Activated T-helper 2 cell treated with anti-CD3 and anti-CD28 coated beads, Interferon-gamma antibody, Interleukin-2, Interleukin-4, amounts not matched to agents 10 μg/mL and 5 μg/mL and 100 μg/mL, durations not matched to agents 14 hours and 24 hours and 36 hours (primary cell): Measurements from ENCODE around the gene PRICKLE2. TPM values are rescaled to one million over a fixed set of nuclear protein-coding genes. Genes with fewer than 3 reads are reported as not detected.

Experiments
- DNase-seq: peaks from one replicate; pipeline ENCODE4 v3.0.0; 2021; ENCODE audit warnings: low spot score
- H3K27ac Mint-ChIP-seq: one replicate; pipeline ENCODE4 v1.8.0; 2021; ENCODE audit warnings: mixed read lengths
- H3K27me3 Mint-ChIP-seq: one replicate; pipeline ENCODE4 v1.8.0; 2021; ENCODE audit warnings: low read depth, mixed read lengths
- H3K36me3 Mint-ChIP-seq: one replicate; pipeline ENCODE4 v1.8.0; 2021; ENCODE audit warnings: low read depth, mixed read lengths
- H3K4me1 Mint-ChIP-seq: one replicate; pipeline ENCODE4 v1.8.0; 2021; ENCODE audit warnings: low read depth, mixed read lengths
- H3K4me3 Mint-ChIP-seq: one replicate; pipeline ENCODE4 v1.8.0; 2021; ENCODE audit warnings: low read depth, mild to moderate bottlenecking, moderate library complexity, mixed read lengths
- H3K9me3 Mint-ChIP-seq: one replicate; pipeline ENCODE4 v1.8.0; 2021; ENCODE audit warnings: mixed read lengths
- intact Hi-C: fragments of 100-400 bp; cut with micrococcal nuclease; formaldehyde crosslinking; loops from one replicate; pipeline ENCODE4 v1.15.1; 2023
- total RNA-seq: library from RNA; stranded (reverse); gene quantifications from 2 replicates; pipeline ENCODE4 v1.2.3, GENCODE V29; 2022

PRICKLE2 gene
- total RNA-seq, 1 donor from 2014 or later = not detected

- Mint-ChIP-seq H3K27me3 (no peaks in the 10 kb centered on the region), H3K36me3 (no peaks in the 10 kb centered on the region), H3K27ac (no peak overlapping the region), H3K4me3 (no peak overlapping the region), H3K9me3 (no peaks in the 10 kb centered on the region), H3K4me1 (no peaks in the 10 kb centered on the region)
- DNase-seq = no peak
- intact Hi-C loops = no loop called here
Observed at GRCh38 chr3:64167351-64167750, 57.9 kb downstream of the PRICKLE2 start.

GRCh38 chr3:64166584-64167162, 58.6 kb downstream of the PRICKLE2 start:
- no peaks in the 10 kb centered on the region for H3K36me3 Mint-ChIP-seq
- no peaks in the 10 kb centered on the region for H3K4me1 Mint-ChIP-seq
- no peak overlapping the region for H3K27ac Mint-ChIP-seq
- no peak for DNase-seq
- H3K27me3 Mint-ChIP-seq = peaks cover 5% of the 10 kb centered on the region
- H3K4me3 Mint-ChIP-seq = no peak overlapping the region
- H3K9me3 Mint-ChIP-seq = no peaks in the 10 kb centered on the region
- intact Hi-C loops = no loop called here

GRCh38 chr3:64164349-64164748, 60.9 kb downstream of the PRICKLE2 start:
- no peaks in the 10 kb centered on the region for H3K9me3 Mint-ChIP-seq
- peaks cover 10% of the 10 kb centered on the region for H3K27me3 Mint-ChIP-seq
- intact Hi-C loops = no loop called here
- DNase-seq = no peak
- no peaks in the 10 kb centered on the region for H3K36me3 Mint-ChIP-seq
- no peak overlapping the region for H3K27ac Mint-ChIP-seq
- no peak overlapping the region for H3K4me3 Mint-ChIP-seq
- H3K4me1 Mint-ChIP-seq = no peaks in the 10 kb centered on the region

DNA sequence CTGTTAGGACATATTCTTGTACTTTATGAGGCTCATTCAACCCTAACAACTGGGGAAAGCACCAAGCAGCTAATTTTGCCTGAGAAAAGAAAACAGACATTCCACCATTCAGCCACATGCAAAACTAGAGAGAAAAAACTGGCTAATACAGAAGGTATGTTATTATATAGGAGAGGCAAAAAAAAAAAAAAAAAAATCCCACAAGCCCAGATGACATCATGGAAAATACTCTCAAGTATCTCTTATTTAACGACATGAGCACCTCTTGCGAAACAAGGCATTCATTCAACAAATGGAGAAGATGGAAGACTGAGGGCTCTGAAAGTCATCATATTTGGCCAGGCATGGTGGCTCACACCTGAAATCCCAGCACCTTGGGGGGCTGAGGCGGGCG, 61.5 kb downstream of the PRICKLE2 start:
- H3K4me1 Mint-ChIP-seq = no peaks in the 10 kb centered on the region
- H3K4me3 Mint-ChIP-seq = no peak overlapping the region
- H3K36me3 Mint-ChIP-seq = no peaks in the 10 kb centered on the region
- intact Hi-C loops = no loop called here
- no peak for DNase-seq
- no peaks in the 10 kb centered on the region for H3K9me3 Mint-ChIP-seq
- H3K27ac Mint-ChIP-seq = no peak overlapping the region
- peaks cover 10% of the 10 kb centered on the region for H3K27me3 Mint-ChIP-seq

DNA sequence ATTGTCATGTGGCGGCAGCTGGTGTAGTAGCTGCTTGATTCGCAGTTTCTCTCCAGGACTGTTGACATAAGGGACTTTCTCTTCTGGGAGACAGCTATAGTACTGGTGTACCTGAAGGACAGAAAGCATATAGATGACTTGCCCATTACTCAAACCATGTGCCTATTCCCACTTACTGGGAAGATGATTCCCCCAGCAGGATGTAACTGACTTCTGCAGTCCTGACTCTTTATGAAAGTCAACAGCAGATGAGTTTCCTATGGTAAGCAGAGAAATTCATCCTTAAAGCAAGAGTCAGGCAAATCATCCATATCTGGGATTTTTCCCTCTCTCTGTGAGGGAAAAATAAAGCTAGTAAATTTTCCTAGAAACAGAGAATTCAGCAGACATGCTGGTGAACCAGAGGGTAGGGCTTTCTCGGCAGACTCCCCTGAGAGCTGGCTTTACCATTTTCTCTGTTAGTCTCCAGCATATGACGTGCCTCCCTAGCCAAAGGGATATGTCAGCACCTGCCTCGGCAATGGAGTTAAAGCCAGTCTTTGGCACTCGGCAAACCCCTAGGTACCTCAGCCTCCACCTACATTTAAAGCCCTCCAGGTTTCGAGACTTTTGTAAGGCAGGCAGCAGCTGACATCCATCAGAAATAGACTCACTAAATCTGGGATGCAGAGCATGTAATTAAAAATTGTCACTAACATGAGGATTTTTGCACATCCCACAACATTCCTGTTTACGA, 62.1 kb downstream of the PRICKLE2 start:
- no peak overlapping the region for H3K4me3 Mint-ChIP-seq
- DNase-seq = no peak
- H3K9me3 Mint-ChIP-seq = no peaks in the 10 kb centered on the region
- H3K27me3 Mint-ChIP-seq = peaks cover 10% of the 10 kb centered on the region
- intact Hi-C loops = no loop called here
- H3K4me1 Mint-ChIP-seq = no peaks in the 10 kb centered on the region
- no peak overlapping the region for H3K27ac Mint-ChIP-seq
- no peaks in the 10 kb centered on the region for H3K36me3 Mint-ChIP-seq

GRCh38 chr3:64161481-64161952, 63.7 kb downstream of the PRICKLE2 start:
- DNase-seq = no peak
- intact Hi-C loops = no loop called here
- no peaks in the 10 kb centered on the region for H3K4me1 Mint-ChIP-seq
- no peak overlapping the region for H3K27ac Mint-ChIP-seq
- H3K9me3 Mint-ChIP-seq = no peaks in the 10 kb centered on the region
- peaks cover 10% of the 10 kb centered on the region for H3K27me3 Mint-ChIP-seq
- H3K4me3 Mint-ChIP-seq = no peak overlapping the region
- H3K36me3 Mint-ChIP-seq = no peaks in the 10 kb centered on the region

DNA sequence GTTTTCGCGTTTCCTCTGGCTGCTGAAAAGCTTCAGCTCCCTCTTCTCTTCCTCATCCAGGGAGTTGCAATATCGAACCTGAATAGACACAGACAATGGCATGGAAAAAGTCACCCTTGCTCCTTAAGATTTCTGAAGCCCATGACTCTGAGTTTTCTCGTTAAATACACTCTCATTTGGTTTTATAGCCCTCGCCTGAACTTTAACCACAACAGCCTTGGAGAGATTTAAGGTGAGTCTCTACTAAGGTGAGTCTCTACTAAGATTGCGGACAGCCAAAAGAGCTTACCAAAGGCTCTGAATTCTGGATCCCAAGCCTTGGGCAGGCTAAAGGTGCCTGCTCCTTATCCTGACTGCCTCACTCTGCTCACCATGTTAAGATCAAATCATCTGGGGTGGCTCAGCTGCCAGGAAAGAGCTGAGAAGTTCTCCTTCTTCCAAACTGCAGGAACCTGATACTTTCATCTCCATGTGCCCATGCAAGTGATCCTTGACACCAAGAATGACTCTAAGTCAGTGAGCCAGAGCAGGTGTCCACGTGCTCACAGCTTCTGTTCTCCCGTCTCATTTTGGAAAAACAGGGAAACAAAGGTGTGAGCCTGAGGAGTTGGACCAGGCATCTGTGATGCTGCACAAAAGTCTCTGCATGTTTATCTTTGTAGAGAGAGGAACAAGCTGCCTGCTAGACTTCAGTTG, 65.1 kb downstream of the PRICKLE2 start:
- Mint-ChIP-seq H3K4me3 (no peak overlapping the region), H3K27ac (no peak overlapping the region), H3K36me3 (no peaks in the 10 kb centered on the region), H3K27me3 (peaks cover 10% of the 10 kb centered on the region), H3K4me1 (no peaks in the 10 kb centered on the region), H3K9me3 (no peaks in the 10 kb centered on the region)
- no peak for DNase-seq
- intact Hi-C loops = loop anchor here (10.0 kb wide), 1 partner anchor 105 kb away; no protein-coding TSS in a partner anchor

DNA sequence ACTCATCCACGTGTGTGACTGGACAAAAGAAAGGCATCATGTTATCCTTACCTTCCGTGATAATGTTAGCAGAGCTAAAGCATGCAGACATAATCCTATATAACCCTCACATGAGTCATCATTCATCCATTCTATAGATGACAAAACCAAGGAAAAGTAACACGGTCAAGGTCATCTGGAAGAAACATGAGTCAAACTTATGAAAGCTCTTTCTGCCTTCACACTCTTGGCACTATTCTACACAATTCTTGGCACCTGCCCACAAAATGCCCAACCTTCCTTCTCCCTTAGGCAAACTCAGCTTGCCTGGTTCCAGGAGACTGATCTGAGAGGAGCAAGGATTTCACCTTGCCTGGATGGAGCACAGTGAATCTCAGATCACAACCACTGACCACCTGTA, 66.9 kb downstream of the PRICKLE2 start:
- Mint-ChIP-seq H3K36me3 (no peaks in the 10 kb centered on the region), H3K4me3 (no peak overlapping the region), H3K9me3 (no peaks in the 10 kb centered on the region), H3K27me3 (peaks cover 10% of the 10 kb centered on the region), H3K27ac (no peak overlapping the region), H3K4me1 (no peaks in the 10 kb centered on the region)
- DNase-seq = no peak
- intact Hi-C loops = loop anchor here (10.0 kb wide), 1 partner anchor 104 kb away; no protein-coding TSS in a partner anchor

DNA sequence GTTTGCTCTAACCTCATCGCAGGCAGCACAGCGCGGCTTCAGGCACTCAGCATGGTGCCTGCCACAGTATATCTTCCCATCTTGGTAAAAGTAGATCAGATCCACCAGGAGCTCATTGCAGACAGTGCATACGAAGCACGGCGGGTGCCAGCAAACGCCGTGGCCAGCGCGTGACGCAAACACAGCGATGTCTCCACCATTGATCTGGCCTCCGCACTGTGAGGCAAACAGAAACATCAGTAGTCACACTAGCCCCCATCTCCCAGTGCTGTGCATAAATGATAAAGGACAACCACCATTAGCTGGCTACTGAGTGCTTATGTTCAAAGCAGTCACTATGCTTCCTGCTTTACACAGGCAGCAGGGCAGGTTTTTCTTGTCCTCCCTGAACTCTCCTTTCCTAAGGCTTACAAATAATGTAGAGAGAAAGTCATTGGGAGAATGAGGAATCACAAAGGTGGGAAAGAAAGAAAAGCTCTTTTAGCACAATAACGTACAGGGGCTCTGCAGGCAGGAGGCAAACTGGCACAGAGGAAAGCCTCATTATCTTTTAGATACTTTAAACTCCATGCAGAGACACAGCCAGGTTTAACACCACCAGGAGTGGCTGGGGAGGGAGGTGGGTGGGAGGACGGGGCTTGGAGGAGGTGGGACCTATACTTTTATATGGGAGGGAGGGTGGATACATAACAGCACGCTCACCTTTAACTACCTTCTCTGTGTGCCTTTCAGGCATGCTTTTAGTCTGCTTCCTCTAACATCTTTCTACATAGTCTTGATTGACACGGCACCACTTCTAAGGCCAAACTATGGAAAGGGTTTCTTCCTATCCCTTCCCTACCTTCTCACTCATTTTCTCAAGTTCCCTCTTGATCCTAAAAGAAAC, 67.9 kb downstream of the PRICKLE2 start:
- intact Hi-C loops = loop anchor here (10.0 kb wide), 1 partner anchor 103 kb away; no protein-coding TSS in a partner anchor
- H3K27me3 Mint-ChIP-seq = peaks cover 10% of the 10 kb centered on the region

DNA sequence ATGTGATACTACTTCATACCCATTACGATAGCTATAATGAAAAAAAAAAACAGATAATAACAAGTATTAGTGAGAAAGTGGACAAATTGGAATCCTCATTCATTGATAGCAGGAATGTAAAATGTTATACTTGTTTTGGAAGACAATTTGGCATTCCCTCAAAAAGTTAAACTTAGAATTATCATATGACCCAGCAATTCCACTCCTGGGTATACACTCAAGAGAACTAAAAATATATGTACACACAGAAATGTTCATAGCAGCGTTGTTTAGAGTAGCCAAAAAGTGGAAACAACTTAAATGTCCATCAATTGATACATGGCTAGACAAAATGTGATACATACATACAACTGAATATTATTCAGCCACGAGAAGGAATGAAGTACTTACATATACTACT, 69.9 kb downstream of the PRICKLE2 start:
- intact Hi-C loops = loop anchor here (10.0 kb wide), 1 partner anchor 101 kb away; no protein-coding TSS in a partner anchor
- H3K27me3 Mint-ChIP-seq = no peaks in the 10 kb centered on the region
- H3K4me1 Mint-ChIP-seq = no peaks in the 10 kb centered on the region
- DNase-seq = no peak
- no peaks in the 10 kb centered on the region for H3K9me3 Mint-ChIP-seq
- no peak overlapping the region for H3K27ac Mint-ChIP-seq
- no peaks in the 10 kb centered on the region for H3K36me3 Mint-ChIP-seq
- no peak overlapping the region for H3K4me3 Mint-ChIP-seq

More for the DNA sequence above, 67.9 kb downstream of the PRICKLE2 start:
- Mint-ChIP-seq H3K36me3 (no peaks in the 10 kb centered on the region), H3K27ac (no peak overlapping the region), H3K4me3 (no peak overlapping the region), H3K4me1 (no peaks in the 10 kb centered on the region), H3K9me3 (no peaks in the 10 kb centered on the region)
- no peak for DNase-seq

DNA sequence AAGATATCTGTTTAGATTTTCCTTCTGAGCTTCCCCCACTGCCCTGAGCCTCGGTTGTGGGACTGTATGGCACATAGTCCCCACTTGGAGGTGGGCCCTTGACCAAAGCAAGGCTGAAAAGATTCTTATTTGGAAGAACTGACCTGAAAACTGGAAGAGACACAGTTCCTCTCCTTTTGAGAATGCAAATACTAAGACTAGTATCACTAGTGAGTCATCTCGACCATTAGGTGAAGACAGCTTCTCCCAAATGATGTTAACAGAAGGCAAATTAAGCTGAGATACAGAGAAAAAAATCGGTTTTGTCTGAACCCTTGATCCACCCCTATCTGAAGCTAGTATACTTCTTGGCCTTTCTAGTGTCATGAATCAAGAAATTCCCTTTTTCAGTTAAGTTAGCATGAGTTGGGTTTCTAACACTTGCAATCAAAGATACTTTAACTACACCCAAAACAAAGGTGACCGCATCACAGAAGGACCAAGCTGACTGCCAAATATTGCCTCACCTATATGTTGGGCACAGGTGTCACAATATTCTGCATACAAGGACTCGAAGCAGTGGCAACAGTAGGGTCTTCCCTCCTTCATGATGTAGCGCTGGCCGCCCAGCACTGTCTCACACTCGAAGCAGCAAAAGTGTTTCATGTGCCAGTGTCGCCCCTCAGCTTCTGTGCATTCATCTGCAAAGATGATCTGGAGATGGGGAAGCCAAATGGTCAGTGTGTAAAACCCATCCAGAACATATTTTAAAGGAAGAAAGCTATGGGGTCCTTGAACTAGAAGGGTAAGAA, 72.4 kb downstream of the PRICKLE2 start:
- Mint-ChIP-seq H3K4me3 (no peak overlapping the region), H3K27me3 (no peaks in the 10 kb centered on the region), H3K4me1 (no peaks in the 10 kb centered on the region), H3K9me3 (no peaks in the 10 kb centered on the region), H3K27ac (no peak overlapping the region), H3K36me3 (no peaks in the 10 kb centered on the region)
- intact Hi-C loops = loop anchor here (10.0 kb wide), 1 partner anchor 98 kb away; no protein-coding TSS in a partner anchor
- no peak for DNase-seq
